Hepatocyte (in vitro differentiated cells): Measurements from ENCODE around the gene EGF.

Source experiments
- CTCF ChIP-seq: fragments of 200-600 bp; sonication (generic); IDR thresholded peaks from 2 replicates; pipeline ENCODE4 v1.5.1; 2016; ENCODE audit warnings: antibody characterized with exemption, mild to moderate bottlenecking; ENCODE audit not compliant: poor library complexity
- EZH2phosphoT487 ChIP-seq: fragments of 200-600 bp; sonication (generic); IDR thresholded peaks from one replicate; pipeline ENCODE4 v1.6.1; 2018; ENCODE audit warnings: antibody characterized with exemption, mild to moderate bottlenecking, low read depth, moderate library complexity; ENCODE audit not compliant: unreplicated experiment, severe bottlenecking

- TF ChIP-seq EZH2phosphoT487 (no peak), CTCF (no peak)
Observed at GRCh38 chr4:109879081-109879480, 33.6 kb upstream of the EGF start.
